ENCODE measurements around the gene LLGL2. TPM values are rescaled to one million over a fixed set of nuclear protein-coding genes. Genes with fewer than 3 reads are reported as not detected.

Gene LLGL2
- total and polyA plus RNA-seq, 2 donors (not counting 1 experiment from before 2014, with no cell fraction given), result 40.6 to 52.0 TPM

DNA sequence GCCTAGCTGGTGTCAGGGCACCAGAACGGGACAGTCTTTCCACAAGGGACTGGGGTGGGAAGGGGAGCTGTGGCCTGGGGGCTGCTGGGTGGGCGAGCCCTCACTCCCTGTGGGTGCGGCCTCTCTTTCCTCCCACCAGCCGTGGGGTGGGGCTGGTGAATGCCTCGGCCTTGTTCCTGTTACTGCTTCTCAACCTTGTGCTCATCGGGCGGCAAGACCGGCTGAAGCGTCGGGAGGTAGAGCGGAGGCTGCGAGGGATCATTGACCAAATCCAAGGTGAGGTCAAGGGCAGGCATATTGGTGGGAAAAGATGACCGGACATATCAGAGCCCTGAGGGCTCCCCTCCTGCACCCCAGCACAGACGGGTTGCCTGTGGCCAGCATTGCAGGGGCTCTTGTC is 39.3 kb upstream of the LLGL2 start:
- H3K4me1 Mint-ChIP-seq, result peaks cover 21% of the 10 kb centered on the region
- Histone ChIP-seq H3K27me3 (replicated peaks in 1 of 4; ENCODE audit: control extremely low read depth in 1 of 4, control insufficient read depth in 3 of 4, insufficient read depth in 4 of 4, low read length in 3 of 4) (no peaks in the 10 kb centered on the region), H3K27ac (ENCODE audit: low read length in 2 of 2) (no peak overlapping the region), H3K36me3 (replicated peaks in 1 of 2; ENCODE audit: control extremely low read depth in 1 of 2, control insufficient read depth in 1 of 2, extremely low read depth in 1 of 2, insufficient read depth in 2 of 2, low read length in 1 of 2) (peaks cover 0 to 6% of the 10 kb centered on the region in 2 experiments), H3K9me3 (ENCODE audit: control extremely low read depth in 1 of 3, control insufficient read depth in 2 of 3, insufficient read depth in 1 of 3, low read length in 2 of 3) (no peaks in the 10 kb centered on the region), H3K4me1 (ENCODE audit: control insufficient read depth in 2 of 2, insufficient read depth in 2 of 2, low read length in 2 of 2) (peaks cover 15 to 19% of the 10 kb centered on the region in 2 donors), H3K9ac (ENCODE audit: low read length) (no peak overlapping the region), H4K20me1 (ENCODE audit: control insufficient read depth, insufficient read depth, low read length, poor library complexity, severe bottlenecking) (no peaks in the 10 kb centered on the region), H2AFZ (ENCODE audit: insufficient read depth, low read depth, low read length, poor library complexity, severe bottlenecking) (no peak overlapping the region), H3K4me2 (replicated peaks; ENCODE audit: low read depth, low read length, poor library complexity, severe bottlenecking) (no peak overlapping the region), H3K79me2 (ENCODE audit: control insufficient read depth, insufficient read depth, low read length) (peaks cover 16% of the 10 kb centered on the region), H3K4me3 (ENCODE audit: control extremely low read depth in 1 of 5, extremely low read depth in 1 of 5, insufficient read depth in 1 of 5, low read depth in 2 of 5, low read length in 4 of 5) (no peak overlapping the region)
- intact Hi-C loops (cut with micrococcal nuclease), result no loop called here
- POLR2A ChIA-PET, result no interaction called here
- no peak overlapping the region for H3K4me3 Mint-ChIP-seq
- WGBS (ENCODE audit: insufficient coverage), result 100% methylated on average over 10 of the region's 14 CpGs
- no peaks in the 10 kb centered on the region for H3K9me3 Mint-ChIP-seq (ENCODE audit: insufficient read depth)
- DNase-seq, result no peak
- peak overlapping the region; percentile 67 for H3K27ac Mint-ChIP-seq
- TF ChIP-seq, protein P1, sequence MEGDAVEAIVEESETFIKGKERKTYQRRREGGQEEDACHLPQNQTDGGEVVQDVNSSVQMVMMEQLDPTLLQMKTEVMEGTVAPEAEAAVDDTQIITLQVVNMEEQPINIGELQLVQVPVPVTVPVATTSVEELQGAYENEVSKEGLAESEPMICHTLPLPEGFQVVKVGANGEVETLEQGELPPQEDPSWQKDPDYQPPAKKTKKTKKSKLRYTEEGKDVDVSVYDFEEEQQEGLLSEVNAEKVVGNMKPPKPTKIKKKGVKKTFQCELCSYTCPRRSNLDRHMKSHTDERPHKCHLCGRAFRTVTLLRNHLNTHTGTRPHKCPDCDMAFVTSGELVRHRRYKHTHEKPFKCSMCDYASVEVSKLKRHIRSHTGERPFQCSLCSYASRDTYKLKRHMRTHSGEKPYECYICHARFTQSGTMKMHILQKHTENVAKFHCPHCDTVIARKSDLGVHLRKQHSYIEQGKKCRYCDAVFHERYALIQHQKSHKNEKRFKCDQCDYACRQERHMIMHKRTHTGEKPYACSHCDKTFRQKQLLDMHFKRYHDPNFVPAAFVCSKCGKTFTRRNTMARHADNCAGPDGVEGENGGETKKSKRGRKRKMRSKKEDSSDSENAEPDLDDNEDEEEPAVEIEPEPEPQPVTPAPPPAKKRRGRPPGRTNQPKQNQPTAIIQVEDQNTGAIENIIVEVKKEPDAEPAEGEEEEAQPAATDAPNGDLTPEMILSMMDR (IDR thresholded peaks at IDR 0.05), result no peak
- TF ChIP-seq EZH2 (IDR thresholded peaks at IDR 0.05; ENCODE audit: borderline replicate concordance, insufficient read depth, low read depth, low read length, poor library complexity, severe bottlenecking), result no peak
- CTCF ChIA-PET, result interaction anchor here (0.5 kb wide), 1 partner anchor 417 kb away, joined by 3 read pairs; no protein-coding TSS in a partner anchor
- ATAC-seq (ENCODE audit: low read depth), result no peak
- no peaks in the 10 kb centered on the region for H3K27me3 Mint-ChIP-seq

DNA sequence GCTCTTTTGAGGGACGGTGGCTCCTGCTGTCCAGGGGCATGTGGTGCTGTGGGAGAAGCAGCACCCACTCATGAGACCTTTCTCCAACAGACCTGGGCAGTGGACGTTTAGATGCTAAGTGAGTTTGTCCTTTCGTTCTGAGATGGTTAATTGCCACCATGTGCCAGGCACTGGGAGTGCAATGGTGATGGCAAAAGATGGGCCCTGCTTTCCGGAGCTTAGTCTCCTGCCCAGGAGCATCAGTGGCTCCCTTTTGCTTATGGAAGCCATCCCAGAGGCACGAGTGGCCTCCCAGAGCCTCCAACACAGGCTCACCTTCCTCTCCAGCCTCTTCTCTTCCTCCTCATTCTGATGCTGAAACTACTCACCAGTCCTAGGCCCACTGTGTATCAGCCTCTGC is 38.5 kb upstream of the LLGL2 start:
- no peaks in the 10 kb centered on the region for H4K20me1 ChIP-seq (ENCODE audit: control insufficient read depth, insufficient read depth, low read length, poor library complexity, severe bottlenecking)
- Mint-ChIP-seq H3K4me3 (peak overlapping the region; percentile 75), H3K4me1 (peaks cover 21% of the 10 kb centered on the region), H3K27me3 (no peaks in the 10 kb centered on the region), H3K9me3 (ENCODE audit: insufficient read depth) (no peaks in the 10 kb centered on the region), H3K27ac (peak overlapping the region; percentile 89)
- peak overlapping the region; percentile 94 for H2AFZ ChIP-seq (ENCODE audit: insufficient read depth, low read depth, low read length, poor library complexity, severe bottlenecking)
- ChIA-PET POLR2A (no interaction called here), CTCF (interaction anchor here (0.5 kb wide), 1 partner anchor 418 kb away, joined by 3 read pairs; no protein-coding TSS in a partner anchor)
- H3K4me1 ChIP-seq (ENCODE audit: control insufficient read depth in 2 of 2, insufficient read depth in 2 of 2, low read length in 2 of 2), result peaks cover 15 to 19% of the 10 kb centered on the region in 2 donors
- H3K79me2 ChIP-seq (ENCODE audit: control insufficient read depth, insufficient read depth, low read length), result peaks cover 12% of the 10 kb centered on the region
- peak overlapping the region in 1 of 5 experiments; percentile 48 for H3K4me3 ChIP-seq (ENCODE audit: control extremely low read depth in 1 of 5, extremely low read depth in 1 of 5, insufficient read depth in 1 of 5, low read depth in 2 of 5, low read length in 4 of 5)
- DNase-seq (no peak), ATAC-seq (ENCODE audit: low read depth) (no peak)
- no peaks in the 10 kb centered on the region for H3K9me3 ChIP-seq (ENCODE audit: control extremely low read depth in 1 of 3, control insufficient read depth in 2 of 3, insufficient read depth in 1 of 3, low read length in 2 of 3)
- intact Hi-C loops (cut with micrococcal nuclease), result no loop called here
- H3K27ac ChIP-seq (ENCODE audit: low read length in 2 of 2), result peak overlapping the region; percentile 72 to 74
- WGBS (ENCODE audit: insufficient coverage), result 83% methylated on average over 5 of the region's 5 CpGs
- H3K36me3 ChIP-seq (replicated peaks in 1 of 2; ENCODE audit: control extremely low read depth in 1 of 2, control insufficient read depth in 1 of 2, extremely low read depth in 1 of 2, insufficient read depth in 2 of 2, low read length in 1 of 2), result peaks cover 0 to 14% of the 10 kb centered on the region in 2 experiments
- H3K4me2 ChIP-seq (replicated peaks; ENCODE audit: low read depth, low read length, poor library complexity, severe bottlenecking), result peak overlapping the region; percentile 75
- H3K27me3 ChIP-seq (replicated peaks in 1 of 4; ENCODE audit: control extremely low read depth in 1 of 4, control insufficient read depth in 3 of 4, insufficient read depth in 4 of 4, low read length in 3 of 4), result no peaks in the 10 kb centered on the region
- H3K9ac ChIP-seq (ENCODE audit: low read length), result no peak overlapping the region
- TF ChIP-seq, protein P1 (IDR thresholded peaks at IDR 0.05), result no peak
- TF ChIP-seq EZH2 (IDR thresholded peaks at IDR 0.05; ENCODE audit: borderline replicate concordance, insufficient read depth, low read depth, low read length, poor library complexity, severe bottlenecking), result no peak
